Activated CD4-positive, alpha-beta T cell treated with anti-CD3 and anti-CD28 coated beads, Interleukin-2, Interleukin-6, amounts not matched to agents 100 ng/mL and 50 ng/mL, durations not matched to agents 16 hours and 8 hours (primary cell): ENCODE measurements around the gene LTBP4.
A peak's percentile ranks its signal among the peaks of the same experiment; 100 is the strongest.
"Not testable (repeated sequence)": the region's sequence is repeated elsewhere in the genome, so short reads cannot be mapped to it uniquely, and the experiment has no call there.

ENCODE experiments used
- DNase-seq: peaks from one replicate; pipeline ENCODE4 v3.0.0-alpha.2; 2020

LTBP4 gene

GRCh38 chr19:40601134-40601974 is at the start of gene LTBP4:
Gene LTBP4, plus strand, starts transcription at chr19:40601369. Its CDS starts 19 bp downstream, at chr19:40601388.
- peak; percentile 41 for DNase-seq

- DNase-seq: no peak
Measured at GRCh38 chr19:40552848-40553247, 48.3 kb upstream of the LTBP4 start.

GRCh38 chr19:40553885-40554857 is 47.0 kb upstream of the LTBP4 start:
- DNase-seq: no peak

GRCh38 chr19:40555978-40556689 is 45.0 kb upstream of the LTBP4 start:
- no peak for DNase-seq

GRCh38 chr19:40556953-40557530 is 44.1 kb upstream of the LTBP4 start:
- DNase-seq: no peak

GRCh38 chr19:40559394-40559793 is 41.8 kb upstream of the LTBP4 start:
- DNase-seq: no peak

- DNase-seq: no peak
Measured at GRCh38 chr19:40560092-40560507, 41.1 kb upstream of the LTBP4 start.

GRCh38 chr19:40561947-40562346 is 39.2 kb upstream of the LTBP4 start:
- DNase-seq: no peak

- DNase-seq: not testable (repeated sequence)
Measured at GRCh38 chr19:40564535-40564934, 36.6 kb upstream of the LTBP4 start.

GRCh38 chr19:40565355-40565754 is 35.8 kb upstream of the LTBP4 start:
- no peak for DNase-seq

- no peak for DNase-seq
Measured at GRCh38 chr19:40565910-40566495, 35.2 kb upstream of the LTBP4 start.

GRCh38 chr19:40567040-40567749 is 34.0 kb upstream of the LTBP4 start:
- no peak for DNase-seq

- no peak for DNase-seq
Measured at GRCh38 chr19:40567750-40568494, 33.2 kb upstream of the LTBP4 start.

- DNase-seq: peak; percentile 99
Measured at GRCh38 chr19:40570313-40571004, 30.7 kb upstream of the LTBP4 start.

GRCh38 chr19:40571005-40571318 is 30.2 kb upstream of the LTBP4 start:
- DNase-seq: no peak

GRCh38 chr19:40571831-40572495 is 29.2 kb upstream of the LTBP4 start:
- DNase-seq: no peak

- no peak for DNase-seq
Measured at GRCh38 chr19:40575326-40575725, 25.8 kb upstream of the LTBP4 start.

- no peak for DNase-seq
Measured at GRCh38 chr19:40576151-40576584, 25.0 kb upstream of the LTBP4 start.

- peak; percentile 96 for DNase-seq
Measured at GRCh38 chr19:40576585-40577451, 24.4 kb upstream of the LTBP4 start, which contains the start of gene SHKBP1. Gene SHKBP1, plus strand, starts transcription at chr19:40576873. Its CDS starts 27 bp downstream, at chr19:40576900.
